Subcutaneous abdominal adipose tissue (tissue), 5 donors: ENCODE data around the gene SYK.

Source experiments
- H3K27ac ChIP-seq: one replicate; pipeline ENCODE4 v1.7.0; 2013; ENCODE audit warnings: low read depth, mild to moderate bottlenecking, inconsistent platforms, low read length, moderate library complexity
- H3K27me3 ChIP-seq, 5 donors: one replicate each; pipeline ENCODE4 v1.7.0; 2013; ENCODE audit warnings: low read length in 5 of 5, inconsistent platforms in 1 of 5; ENCODE audit not compliant: control insufficient read depth in 5 of 5, insufficient read depth in 4 of 5
- H3K36me3 ChIP-seq, 5 donors: one replicate each; pipeline ENCODE4 v1.7.0; 2013; ENCODE audit warnings: low read length in 5 of 5; ENCODE audit not compliant: control insufficient read depth in 5 of 5, insufficient read depth in 5 of 5
- H3K4me1 ChIP-seq, 5 donors: one replicate each; pipeline ENCODE4 v1.7.0; 2013; ENCODE audit warnings: low read length in 5 of 5, mild to moderate bottlenecking in 3 of 5, moderate library complexity in 1 of 5; ENCODE audit not compliant: control insufficient read depth in 5 of 5, insufficient read depth in 5 of 5
- H3K4me3 ChIP-seq, 5 donors: one replicate each; pipeline ENCODE4 v1.7.0; 2013; ENCODE audit warnings: low read length in 5 of 5, low read depth in 1 of 5
- H3K9ac ChIP-seq, 5 donors: one replicate each; pipeline ENCODE4 v1.7.0; 2013; ENCODE audit warnings: low read length in 5 of 5, mild to moderate bottlenecking in 4 of 5, moderate library complexity in 3 of 5
- H3K9me3 ChIP-seq, 5 donors: one replicate each; pipeline ENCODE4 v1.7.0; 2013; ENCODE audit warnings: low read length in 5 of 5; ENCODE audit not compliant: control insufficient read depth in 5 of 5
- donor health status: healthy.
- donor health status: healthy.
- donor health status: healthy.
- donor health status: healthy.
- donor health status: healthy.

SYK gene

DNA sequence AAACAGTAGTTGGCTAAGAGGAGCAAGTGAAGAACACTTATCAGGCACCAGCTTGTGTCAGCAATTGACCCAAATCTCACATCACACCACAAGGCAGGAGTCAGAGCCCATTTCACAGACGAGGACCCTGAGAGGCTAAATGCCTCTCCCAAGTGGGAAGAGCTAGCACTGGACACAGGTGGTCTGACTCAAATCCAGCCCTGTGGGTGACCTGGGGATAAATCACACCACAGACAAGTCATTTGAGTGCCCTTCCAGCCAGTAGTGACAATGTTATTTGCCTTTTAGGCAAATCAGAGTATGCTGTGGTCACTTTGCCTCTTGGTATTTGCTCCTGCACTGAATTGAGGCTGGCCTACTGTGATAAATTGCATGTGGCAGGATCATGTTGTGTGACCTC is 138.7 kb downstream of the SYK start:
- Histone ChIP-seq H3K4me3 (no peak overlapping the region), H3K27me3 (peaks cover 0 to 5% (median 3%) of the 10 kb centered on the region in 5 donors), H3K9me3 (peaks cover 5 to 12% (median 7%) of the 10 kb centered on the region in 5 donors), H3K27ac (no peak overlapping the region), H3K36me3 (no peaks in the 10 kb centered on the region), H3K9ac (no peak overlapping the region), H3K4me1 (no peaks in the 10 kb centered on the region)

DNA sequence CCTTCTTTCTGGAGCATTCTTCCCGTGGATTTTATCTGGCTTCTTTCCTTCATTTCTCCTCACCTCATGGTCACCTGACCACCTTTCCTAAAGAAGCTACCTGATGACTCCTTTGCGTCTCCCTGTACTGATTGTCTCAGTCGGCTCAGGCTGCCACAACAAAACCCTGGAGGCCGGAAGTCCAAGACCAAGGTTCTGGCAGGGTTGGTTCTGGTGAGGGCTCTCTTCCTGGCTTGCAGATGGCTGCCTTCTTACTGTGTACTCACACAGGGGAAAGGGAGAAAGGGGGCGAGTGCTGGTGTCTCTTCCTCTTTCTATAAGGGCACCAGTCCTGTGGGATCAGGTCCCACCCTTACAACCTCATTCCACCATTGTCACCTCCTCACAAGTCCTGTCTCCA is 140.0 kb downstream of the SYK start:
- Histone ChIP-seq H3K27ac (no peak overlapping the region), H3K4me3 (no peak overlapping the region), H3K9me3 (peaks cover 5 to 12% (median 7%) of the 10 kb centered on the region in 5 donors), H3K9ac (no peak overlapping the region), H3K4me1 (no peaks in the 10 kb centered on the region), H3K27me3 (peaks cover 0 to 5% (median 3%) of the 10 kb centered on the region in 5 donors), H3K36me3 (no peaks in the 10 kb centered on the region)

- H3K9me3 ChIP-seq: peaks cover 5 to 12% (median 7%) of the 10 kb centered on the region in 5 donors
- no peak overlapping the region for H3K9ac ChIP-seq
- H3K4me1 ChIP-seq: no peaks in the 10 kb centered on the region
- H3K27ac ChIP-seq: no peak overlapping the region
- peaks cover 0 to 5% (median 3%) of the 10 kb centered on the region in 5 donors for H3K27me3 ChIP-seq
- no peaks in the 10 kb centered on the region for H3K36me3 ChIP-seq
- no peak overlapping the region for H3K4me3 ChIP-seq
Measured at GRCh38 chr9:90942555-90942954, 140.9 kb downstream of the SYK start.

- H3K27ac ChIP-seq: no peak overlapping the region
- H3K9me3 ChIP-seq: peaks cover 5 to 12% (median 7%) of the 10 kb centered on the region in 5 donors
- peaks cover 0 to 5% (median 3%) of the 10 kb centered on the region in 5 donors for H3K27me3 ChIP-seq
- H3K4me3 ChIP-seq: no peak overlapping the region
- no peaks in the 10 kb centered on the region for H3K36me3 ChIP-seq
- H3K9ac ChIP-seq: no peak overlapping the region
- no peaks in the 10 kb centered on the region for H3K4me1 ChIP-seq
Measured at GRCh38 chr9:90943341-90943740, 141.7 kb downstream of the SYK start.

DNA sequence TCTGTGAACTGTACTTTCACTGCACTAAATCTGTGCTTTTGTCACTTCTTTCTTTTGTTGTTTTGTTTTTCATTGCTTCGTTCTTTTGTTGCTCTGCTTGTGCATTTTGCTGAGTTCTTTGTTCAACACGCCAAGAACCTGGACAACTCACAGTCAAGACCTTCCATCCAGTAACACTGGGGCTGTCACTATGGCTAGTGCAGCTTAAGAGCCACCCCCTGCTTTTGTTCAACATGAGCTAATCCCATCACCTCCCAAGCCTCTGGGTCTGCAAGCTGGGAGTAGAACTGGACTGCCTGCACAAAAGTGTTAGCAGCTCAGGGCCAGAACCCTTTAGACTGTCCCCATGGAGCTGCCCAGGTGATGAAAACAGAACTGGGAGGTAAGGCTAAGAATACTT is 143.7 kb downstream of the SYK start:
- Histone ChIP-seq H3K27ac (no peak overlapping the region), H3K4me3 (no peak overlapping the region), H3K36me3 (no peaks in the 10 kb centered on the region), H3K27me3 (peaks cover 0 to 6% (median 1%) of the 10 kb centered on the region in 5 donors), H3K9ac (no peak overlapping the region), H3K9me3 (peaks cover 4 to 10% (median 5%) of the 10 kb centered on the region in 5 donors), H3K4me1 (no peaks in the 10 kb centered on the region)

DNA sequence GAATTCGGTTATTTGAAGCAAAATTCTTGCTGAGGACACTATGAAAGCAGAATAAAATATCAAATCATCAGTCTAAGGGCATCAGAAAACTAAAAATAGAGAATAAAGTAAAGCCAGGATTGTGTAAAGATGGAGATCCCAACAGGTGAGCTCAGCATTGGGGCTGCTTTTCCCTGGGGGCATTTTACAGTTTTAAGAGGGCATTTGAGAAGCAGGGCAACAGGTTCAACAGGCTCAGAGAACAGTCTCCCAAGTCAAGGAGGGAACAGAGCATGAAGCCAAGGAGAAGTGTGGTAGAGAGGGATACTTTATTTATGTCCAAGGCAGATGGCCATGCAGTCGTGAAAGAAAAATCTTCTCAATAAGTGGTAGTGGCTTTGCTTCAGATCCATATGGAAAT is 145.4 kb downstream of the SYK start:
- no peak overlapping the region for H3K4me3 ChIP-seq
- H3K9ac ChIP-seq: no peak overlapping the region
- H3K9me3 ChIP-seq: peaks cover 0 to 2% (median 0%) of the 10 kb centered on the region in 5 donors
- H3K36me3 ChIP-seq: no peaks in the 10 kb centered on the region
- H3K27ac ChIP-seq: no peak overlapping the region
- H3K27me3 ChIP-seq: peaks cover 0 to 6% (median 0%) of the 10 kb centered on the region in 5 donors
- no peaks in the 10 kb centered on the region for H3K4me1 ChIP-seq
